Prostate gland (tissue), 2 donors: ENCODE data around the gene ASIC1.

Source experiments
- POLR2A ChIP-seq: fragments of 450-650 bp; IDR thresholded peaks from one replicate; pipeline ENCODE4 v1.6.1; 2016; ENCODE audit warnings: antibody characterized with exemption, mild to moderate bottlenecking
- POLR2AphosphoS5 ChIP-seq: sonication (generic); formaldehyde crosslinking; IDR thresholded peaks from one replicate; pipeline ENCODE4 v1.6.1; 2017; ENCODE audit warnings: antibody characterized with exemption
- TF ChIP-seq, protein P1 (sequence below), 4 experiments: fragments of 200-600 bp in 2 of 4; fragments of 450-650 bp in 2 of 4; sonication (generic) in 2 of 4; IDR thresholded peaks; 1 replicate in 3 of 4; 2 replicates in 1 of 4; pipeline ENCODE4 v1.5.1; 2016 to 2019; ENCODE audit warnings: antibody characterized with exemption in 4 of 4, mild to moderate bottlenecking in 2 of 4, moderate library complexity in 2 of 4

DNA sequence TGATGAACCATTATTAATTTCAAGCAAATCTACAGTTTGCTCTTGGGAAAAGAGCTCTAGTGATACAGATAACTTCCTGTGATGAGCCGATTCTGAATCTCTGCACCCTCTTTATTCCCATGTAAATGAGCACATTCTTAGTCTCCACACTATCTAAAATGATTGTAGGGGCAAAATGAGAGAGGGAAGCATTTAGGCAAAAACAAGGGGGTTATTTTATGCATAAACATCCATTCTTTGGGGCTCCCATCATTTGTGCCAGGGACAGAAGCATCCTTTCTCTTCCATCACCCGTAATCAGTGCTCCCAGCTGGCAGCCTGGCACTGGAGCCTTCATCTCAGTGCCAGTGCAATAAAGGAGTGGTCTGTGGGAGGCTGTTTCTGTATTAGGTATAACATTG is 44.7 kb downstream of the ASIC1 start:
- TF ChIP-seq, protein P1, sequence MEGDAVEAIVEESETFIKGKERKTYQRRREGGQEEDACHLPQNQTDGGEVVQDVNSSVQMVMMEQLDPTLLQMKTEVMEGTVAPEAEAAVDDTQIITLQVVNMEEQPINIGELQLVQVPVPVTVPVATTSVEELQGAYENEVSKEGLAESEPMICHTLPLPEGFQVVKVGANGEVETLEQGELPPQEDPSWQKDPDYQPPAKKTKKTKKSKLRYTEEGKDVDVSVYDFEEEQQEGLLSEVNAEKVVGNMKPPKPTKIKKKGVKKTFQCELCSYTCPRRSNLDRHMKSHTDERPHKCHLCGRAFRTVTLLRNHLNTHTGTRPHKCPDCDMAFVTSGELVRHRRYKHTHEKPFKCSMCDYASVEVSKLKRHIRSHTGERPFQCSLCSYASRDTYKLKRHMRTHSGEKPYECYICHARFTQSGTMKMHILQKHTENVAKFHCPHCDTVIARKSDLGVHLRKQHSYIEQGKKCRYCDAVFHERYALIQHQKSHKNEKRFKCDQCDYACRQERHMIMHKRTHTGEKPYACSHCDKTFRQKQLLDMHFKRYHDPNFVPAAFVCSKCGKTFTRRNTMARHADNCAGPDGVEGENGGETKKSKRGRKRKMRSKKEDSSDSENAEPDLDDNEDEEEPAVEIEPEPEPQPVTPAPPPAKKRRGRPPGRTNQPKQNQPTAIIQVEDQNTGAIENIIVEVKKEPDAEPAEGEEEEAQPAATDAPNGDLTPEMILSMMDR (IDR thresholded peaks at IDR 0.05), result no peak
- TF ChIP-seq POLR2AphosphoS5 (no peak), POLR2A (no peak)
